ENCODE measurements around the gene KCNB1. TPM values are rescaled to one million over a fixed set of nuclear protein-coding genes. Genes with fewer than 3 reads are reported as not detected.

Gene KCNB1
- total and polyA plus RNA-seq, 4 donors = under 0.01 to 3.4 (median 1.4) TPM

GRCh38 chr20:49400904-49401303 lies 81.6 kb downstream of the KCNB1 start:
- 76% methylated on average over 3 of the region's 3 CpGs for WGBS
- H3K27me3 ChIP-seq (ENCODE audit: control insufficient read depth in 4 of 4, insufficient read depth in 4 of 4, low read length in 3 of 4) = no peaks in the 10 kb centered on the region

GRCh38 chr20:49400410-49400809 lies 82.1 kb downstream of the KCNB1 start:
- Histone ChIP-seq H3K27me3 (ENCODE audit: control insufficient read depth in 4 of 4, insufficient read depth in 4 of 4, low read length in 3 of 4) (no peaks in the 10 kb centered on the region), H3K4me1 (ENCODE audit: control insufficient read depth in 4 of 4, insufficient read depth in 4 of 4, low read length in 3 of 4) (no peaks in the 10 kb centered on the region), H3K27ac (ENCODE audit: low read depth in 1 of 2, low read length in 2 of 2) (no peak overlapping the region), H3K36me3 (ENCODE audit: control insufficient read depth in 4 of 4, insufficient read depth in 3 of 4, low read depth in 1 of 4, low read length in 3 of 4) (no peaks in the 10 kb centered on the region), H3K9ac (ENCODE audit: low read depth in 1 of 2, low read length in 2 of 2) (no peak overlapping the region), H3K9me3 (ENCODE audit: control insufficient read depth in 4 of 4, low read length in 3 of 4) (no peaks in the 10 kb centered on the region), H3K4me3 (ENCODE audit: low read depth in 1 of 3, low read length in 3 of 3) (no peak overlapping the region)
- TF ChIP-seq NR2F2 (IDR thresholded peaks at IDR 0.05) = no peak
- TF ChIP-seq JUND (IDR thresholded peaks at IDR 0.05) = no peak
- no peak for TF ChIP-seq FOXA1 (IDR thresholded peaks at IDR 0.05)
- no peak for TF ChIP-seq MAX (IDR thresholded peaks at IDR 0.05)
- no peak for DNase-seq (ENCODE audit: low spot score)
- WGBS = 86% methylated on average over 7 of the region's 7 CpGs

More at GRCh38 chr20:49400904-49401303, 81.6 kb downstream of the KCNB1 start:
- DNase-seq (ENCODE audit: low spot score) = no peak
- TF ChIP-seq SP1 (IDR thresholded peaks at IDR 0.05) (no peak), FOXA2 (IDR thresholded peaks at IDR 0.05) (no peak), MAX (IDR thresholded peaks at IDR 0.05) (no peak), REST (IDR thresholded peaks at IDR 0.05) (no peak), GABPA (IDR thresholded peaks at IDR 0.05 in 1 of 2, conservative IDR thresholded peaks at IDR 0.05 in 1 of 2) (no peak), HNF4A (conservative IDR thresholded peaks at IDR 0.05) (no peak), CTCF (IDR thresholded peaks at IDR 0.05; ENCODE audit: low read depth, low read length, missing input control) (no peak), TAF1 (conservative IDR thresholded peaks at IDR 0.05) (no peak), HNF4G (IDR thresholded peaks at IDR 0.05) (no peak), FOXA1 (IDR thresholded peaks at IDR 0.05) (no peak)
- Histone ChIP-seq H3K4me1 (ENCODE audit: control insufficient read depth in 4 of 4, insufficient read depth in 4 of 4, low read length in 3 of 4) (no peaks in the 10 kb centered on the region), H3K9ac (ENCODE audit: low read depth in 1 of 2, low read length in 2 of 2) (no peak overlapping the region), H3K36me3 (ENCODE audit: control insufficient read depth in 4 of 4, insufficient read depth in 3 of 4, low read depth in 1 of 4, low read length in 3 of 4) (no peaks in the 10 kb centered on the region), H3K27ac (ENCODE audit: low read depth in 1 of 2, low read length in 2 of 2) (no peak overlapping the region), H3K9me3 (ENCODE audit: control insufficient read depth in 4 of 4, low read length in 3 of 4) (no peaks in the 10 kb centered on the region), H3K4me3 (ENCODE audit: low read depth in 1 of 3, low read length in 3 of 3) (no peak overlapping the region)

- no peak for TF ChIP-seq REST (IDR thresholded peaks at IDR 0.05)
- H3K4me1 ChIP-seq (ENCODE audit: control insufficient read depth in 4 of 4, insufficient read depth in 4 of 4, low read length in 3 of 4) = no peaks in the 10 kb centered on the region
- 70% methylated on average over 5 of the region's 5 CpGs for WGBS
- H3K36me3 ChIP-seq (ENCODE audit: control insufficient read depth in 4 of 4, insufficient read depth in 3 of 4, low read depth in 1 of 4, low read length in 3 of 4) = no peaks in the 10 kb centered on the region
- no peaks in the 10 kb centered on the region for H3K9me3 ChIP-seq (ENCODE audit: control insufficient read depth in 4 of 4, low read length in 3 of 4)
- H3K27ac ChIP-seq (ENCODE audit: low read depth in 1 of 2, low read length in 2 of 2) = no peak overlapping the region
- H3K9ac ChIP-seq (ENCODE audit: low read depth in 1 of 2, low read length in 2 of 2) = no peak overlapping the region
- H3K27me3 ChIP-seq (ENCODE audit: control insufficient read depth in 4 of 4, insufficient read depth in 4 of 4, low read length in 3 of 4) = no peaks in the 10 kb centered on the region
- DNase-seq (ENCODE audit: low spot score) = no peak
- no peak overlapping the region for H3K4me3 ChIP-seq (ENCODE audit: low read depth in 1 of 3, low read length in 3 of 3)
Measured at GRCh38 chr20:49399329-49399728, 83.1 kb downstream of the KCNB1 start.
